ENCODE measurements around the gene TESK2.

- no peak for TF ChIP-seq POLR2AphosphoS5 (IDR thresholded peaks at IDR 0.05; ENCODE audit: borderline replicate concordance, low read depth, low read length)
- TF ChIP-seq EZH2 (IDR thresholded peaks at IDR 0.05): no peak
Measured at GRCh38 chr1:45516036-45516435, 25.1 kb upstream of the TESK2 start.
